Cerebellar nuclear complex (tissue), 1 donor: ENCODE data around the gene RPL38.
A peak's percentile ranks its signal among the peaks of the same experiment; 100 is the strongest.
"Not testable (repeated sequence)": the region's sequence is repeated elsewhere in the genome, so short reads cannot be mapped to it uniquely, and the experiment has no call there.

Experiments
- DNase-seq, 2 experiments: peaks; one replicate each; lab custom pipeline; 2025; lab: John Stamatoyannopoulos, UW

Gene RPL38

DNA sequence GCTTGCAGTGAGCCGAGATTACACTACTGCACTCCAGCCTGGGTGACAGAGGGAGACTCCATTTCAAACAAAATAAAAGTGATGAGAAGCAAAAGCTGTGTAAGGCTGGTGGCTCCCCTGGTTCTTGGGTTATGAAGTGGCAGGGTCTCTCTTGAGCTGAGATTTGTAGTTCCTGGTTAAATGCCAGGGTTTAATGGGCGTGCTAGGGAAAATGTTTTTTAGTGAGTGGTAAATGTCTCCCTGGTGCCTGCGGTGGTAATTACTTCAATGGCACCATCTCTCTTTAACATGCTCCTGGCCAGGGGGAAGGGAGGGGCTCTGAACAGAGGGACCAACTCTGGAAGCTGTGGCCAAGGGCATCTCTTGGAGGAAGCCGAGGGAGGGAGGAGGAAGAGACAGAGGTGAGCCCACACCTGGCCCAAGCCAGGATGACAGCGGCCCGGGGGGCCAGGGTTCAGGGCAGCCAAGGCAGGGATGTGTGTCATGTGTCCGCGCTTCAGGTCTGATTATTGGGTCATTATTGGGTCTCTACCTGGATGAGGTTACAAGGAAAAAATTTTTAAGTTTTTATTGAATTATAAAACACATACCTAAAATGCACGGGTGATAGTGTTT, 17.8 kb upstream of the RPL38 start:
- DNase-seq = no peak

DNA sequence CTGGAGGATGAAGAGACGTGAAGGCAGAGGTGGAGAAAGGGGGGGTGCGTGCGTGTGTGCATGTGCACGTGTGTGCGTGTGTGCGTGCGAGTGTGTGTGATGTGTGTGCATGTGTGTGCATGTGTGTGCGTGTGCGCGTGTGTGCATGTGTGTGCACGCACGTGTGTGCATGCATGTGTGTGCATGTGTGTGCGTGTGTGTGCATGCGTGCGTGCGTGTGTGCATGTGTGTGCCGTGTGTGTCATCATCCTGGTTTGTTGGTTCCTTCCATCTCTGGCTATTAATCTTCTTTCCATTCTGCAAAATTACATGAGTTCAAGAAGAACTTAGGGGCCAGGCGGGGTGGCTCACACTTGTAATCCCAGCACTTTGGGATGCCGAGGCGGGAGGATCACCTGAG, 17.0 kb upstream of the RPL38 start:
- no peak for DNase-seq

DNA sequence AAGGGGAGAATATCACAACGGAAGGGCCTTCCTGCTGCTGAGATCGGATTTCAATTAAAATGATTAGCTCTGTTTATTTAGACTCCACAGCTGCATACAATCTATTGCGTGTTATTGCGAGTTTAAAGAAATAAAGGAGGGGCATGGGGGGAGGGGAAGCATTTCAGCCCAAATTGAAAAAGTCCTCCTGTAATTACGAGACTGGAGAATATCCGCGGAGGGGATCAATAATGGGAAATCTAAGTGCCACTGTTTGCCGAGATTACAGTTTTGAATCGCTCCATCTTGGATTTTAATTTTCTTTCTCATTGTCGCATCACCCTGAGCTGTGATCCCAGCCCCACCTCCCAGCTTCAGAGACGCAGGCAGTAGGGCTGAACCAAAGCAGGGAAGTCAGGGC, 15.7 kb upstream of the RPL38 start:
- no peak for DNase-seq

DNA sequence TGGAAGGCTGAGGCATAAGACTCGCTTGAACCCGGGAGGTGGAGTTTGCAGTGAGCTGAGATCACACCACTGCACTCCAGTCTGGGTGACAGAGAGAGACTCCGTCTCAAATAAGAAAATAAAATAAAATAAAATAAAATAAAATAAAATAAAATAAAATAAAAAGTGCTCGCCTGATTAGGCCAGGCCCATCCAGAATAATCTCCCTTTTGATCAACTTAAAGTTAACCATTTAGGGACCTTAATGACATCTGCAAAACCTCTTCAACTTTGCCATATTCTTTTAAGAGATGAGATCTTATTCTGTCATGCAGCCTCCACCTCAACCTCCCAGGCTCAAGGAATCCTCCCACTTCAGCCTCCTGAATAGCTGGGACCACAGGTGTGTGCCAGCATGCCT, 14.8 kb upstream of the RPL38 start:
- DNase-seq = not testable (repeated sequence)

DNA sequence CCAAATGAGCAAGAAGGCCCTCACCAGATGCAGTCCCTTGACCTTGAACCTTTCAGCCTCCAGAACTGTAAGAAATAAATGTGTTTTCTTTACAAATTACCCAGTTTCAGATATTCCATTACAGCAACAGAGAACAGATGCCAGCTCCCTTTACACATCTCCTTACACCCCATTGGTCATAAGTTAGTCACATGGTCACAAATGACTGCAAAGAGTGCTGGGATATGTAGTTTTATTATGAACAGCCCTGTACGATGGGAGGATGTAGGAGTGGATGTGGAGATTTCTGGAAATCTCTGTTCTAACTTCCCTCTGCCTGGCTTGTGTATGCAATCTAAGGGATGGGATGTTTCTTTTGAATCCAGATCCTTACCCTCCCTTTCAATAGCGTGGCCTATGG, 13.3 kb upstream of the RPL38 start:
- DNase-seq = peak in 1 of 2 experiments; percentile 17

DNA sequence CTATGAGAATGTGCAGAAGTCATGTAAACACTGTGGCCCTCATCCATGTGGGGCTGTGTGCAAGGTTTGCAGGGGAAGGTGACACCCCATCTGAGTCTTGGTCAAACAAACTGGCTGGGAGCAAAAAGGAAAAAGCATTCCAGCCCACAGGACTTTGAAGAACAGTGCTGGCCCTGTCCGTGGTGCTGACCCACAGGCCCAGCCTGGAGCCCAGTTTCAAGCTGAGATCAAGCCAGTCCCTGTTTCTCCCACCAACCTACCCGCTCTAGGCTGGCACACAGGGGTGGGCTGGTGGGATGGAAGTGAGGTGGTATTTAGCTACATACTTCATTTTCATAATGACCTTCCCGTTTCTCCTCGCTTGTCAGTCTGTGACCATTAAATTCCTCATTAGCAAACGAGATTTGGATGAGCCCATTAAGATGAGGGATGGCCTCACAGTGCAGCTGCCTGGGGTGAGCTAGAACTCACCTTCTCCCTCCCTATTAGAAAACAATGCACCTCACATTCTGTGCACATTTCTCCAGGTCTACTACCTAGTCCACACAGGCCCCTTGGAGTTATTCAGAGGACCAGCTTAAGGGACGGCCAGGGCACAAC, 12.6 kb upstream of the RPL38 start:
- DNase-seq = no peak

DNA sequence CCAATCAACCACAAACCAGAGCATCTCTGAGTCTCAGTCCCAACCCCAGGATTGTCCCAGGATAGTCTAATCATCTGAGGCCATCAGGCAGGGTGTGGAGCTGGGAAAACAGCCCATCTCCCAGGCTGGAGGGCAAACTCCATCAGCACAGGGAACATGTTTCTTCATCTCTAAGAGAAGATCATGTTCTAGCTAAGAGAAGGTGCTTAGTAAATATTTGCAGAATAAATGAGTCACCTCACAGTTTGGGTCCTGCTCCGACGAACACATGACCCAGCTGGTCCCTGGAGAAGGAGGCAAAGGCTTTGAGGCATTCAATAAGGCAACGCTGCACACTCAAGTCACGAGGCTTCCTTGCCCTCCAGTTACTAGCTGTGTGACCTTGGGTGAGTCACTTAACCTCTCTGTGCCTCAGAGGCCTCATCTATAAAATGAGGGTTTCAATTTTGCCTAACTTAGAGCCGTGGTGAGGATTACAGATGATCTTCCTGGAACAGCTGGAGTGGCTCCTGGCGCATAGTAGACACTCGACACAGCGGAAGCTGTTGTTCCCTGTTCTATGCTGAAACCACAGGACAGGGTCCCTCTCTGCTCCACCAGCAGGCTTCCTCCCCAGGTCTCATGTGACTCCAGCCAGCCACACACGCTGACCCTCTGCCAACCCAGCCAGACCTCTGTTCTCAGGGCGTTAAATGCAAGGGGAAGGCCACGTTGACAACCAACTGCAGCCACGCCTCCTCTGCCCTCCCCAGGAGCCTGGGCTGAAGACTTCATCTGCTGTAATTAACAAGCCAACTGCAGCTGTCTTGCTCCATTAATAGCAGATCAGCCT, 10.3 kb upstream of the RPL38 start:
- DNase-seq = no peak

DNA sequence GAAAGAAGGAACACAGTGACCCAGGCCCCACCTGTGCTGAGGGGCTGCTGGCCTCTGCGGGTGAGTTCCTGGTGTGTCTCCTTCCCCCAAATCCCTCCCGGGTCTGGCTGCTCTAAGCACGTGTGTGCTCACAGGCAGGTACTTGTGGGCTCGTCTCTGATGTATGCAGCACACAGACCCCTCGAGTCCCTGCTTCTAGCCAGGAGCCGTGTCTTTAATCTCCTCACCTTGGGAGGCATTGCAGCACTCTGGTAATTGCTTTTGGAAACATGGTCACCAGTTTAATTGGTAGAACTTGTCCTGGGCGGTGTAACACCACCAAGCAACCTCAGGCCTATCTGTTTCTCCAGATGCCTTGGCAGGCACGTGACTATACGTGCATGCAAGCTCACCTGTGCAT, 8.8 kb upstream of the RPL38 start:
- no peak for DNase-seq

DNA sequence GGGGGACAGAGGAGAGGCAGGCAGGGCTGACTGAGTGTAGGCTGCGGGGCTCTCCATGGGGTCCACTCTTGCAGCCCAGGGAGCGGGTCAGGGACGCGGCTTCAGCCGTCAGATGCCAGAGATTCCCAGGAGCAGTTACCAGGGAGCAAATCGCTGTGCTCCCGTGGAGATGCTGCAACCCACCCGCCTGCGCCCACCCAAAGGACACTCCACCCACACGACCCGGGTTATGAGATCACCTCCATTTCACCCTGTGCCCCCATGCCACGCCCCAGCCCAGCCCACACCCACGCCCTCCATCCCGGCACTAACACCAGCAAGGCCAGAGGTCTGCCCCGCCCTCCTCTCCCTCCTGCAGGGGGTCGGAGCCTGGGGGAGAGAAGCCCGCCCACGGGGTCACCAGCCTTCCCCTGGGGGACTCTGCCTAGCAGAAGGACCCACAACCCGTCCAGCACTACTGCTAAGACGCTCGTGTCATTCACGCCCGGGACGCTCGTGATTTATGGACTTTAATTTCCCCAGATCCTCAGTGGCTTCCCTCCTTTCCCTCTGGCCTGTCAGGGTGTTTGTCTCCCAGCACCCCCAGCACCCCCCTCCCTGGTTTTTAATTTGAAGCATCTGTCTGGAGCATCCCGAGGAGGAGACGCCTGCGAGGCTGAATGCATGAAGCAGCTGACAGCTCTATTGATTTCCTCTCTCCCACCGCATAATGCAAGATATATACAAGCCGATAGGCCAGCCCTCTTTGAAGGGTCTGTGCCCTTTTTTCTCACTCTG, 6.7 kb upstream of the RPL38 start:
- no peak for DNase-seq

DNA sequence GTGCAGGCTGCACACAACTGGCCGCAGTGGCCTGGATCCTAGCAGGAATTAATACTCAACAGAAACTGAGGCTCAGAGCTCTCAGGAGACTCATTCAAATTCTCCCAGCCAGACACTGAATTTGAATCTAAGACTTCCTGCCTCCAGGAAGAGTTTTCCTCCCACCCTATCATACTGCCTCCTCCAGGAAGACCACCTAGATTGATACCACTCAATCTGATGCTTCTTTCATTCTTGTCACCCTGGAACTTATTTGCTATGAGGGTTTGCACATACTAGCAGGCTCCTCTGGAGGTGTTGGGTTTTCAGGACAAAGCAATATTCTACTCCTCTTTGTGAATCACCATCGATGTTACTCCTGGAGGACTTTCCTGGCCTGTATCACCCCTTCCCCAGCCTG, 5.7 kb upstream of the RPL38 start:
- no peak for DNase-seq

DNA sequence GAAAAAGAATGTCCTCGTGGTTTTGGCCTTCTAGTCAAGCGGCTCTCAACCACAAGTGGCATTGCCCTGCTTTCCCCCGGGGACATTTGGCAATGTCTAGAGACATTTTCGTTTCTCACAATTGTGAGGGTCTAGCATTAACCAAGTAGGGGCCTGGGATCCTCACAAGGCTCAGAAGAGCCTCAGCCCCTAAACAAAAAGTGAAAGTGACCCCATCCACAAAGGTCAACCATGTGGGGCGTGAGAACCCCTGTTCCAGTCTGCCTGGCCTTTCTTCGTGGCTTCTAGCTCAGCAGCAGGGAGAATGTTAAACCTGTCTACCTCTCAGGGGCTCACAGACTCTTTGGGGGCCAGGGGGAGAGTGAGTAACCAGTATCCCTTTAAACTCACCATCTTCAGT, 4.8 kb upstream of the RPL38 start:
- no peak for DNase-seq

DNA sequence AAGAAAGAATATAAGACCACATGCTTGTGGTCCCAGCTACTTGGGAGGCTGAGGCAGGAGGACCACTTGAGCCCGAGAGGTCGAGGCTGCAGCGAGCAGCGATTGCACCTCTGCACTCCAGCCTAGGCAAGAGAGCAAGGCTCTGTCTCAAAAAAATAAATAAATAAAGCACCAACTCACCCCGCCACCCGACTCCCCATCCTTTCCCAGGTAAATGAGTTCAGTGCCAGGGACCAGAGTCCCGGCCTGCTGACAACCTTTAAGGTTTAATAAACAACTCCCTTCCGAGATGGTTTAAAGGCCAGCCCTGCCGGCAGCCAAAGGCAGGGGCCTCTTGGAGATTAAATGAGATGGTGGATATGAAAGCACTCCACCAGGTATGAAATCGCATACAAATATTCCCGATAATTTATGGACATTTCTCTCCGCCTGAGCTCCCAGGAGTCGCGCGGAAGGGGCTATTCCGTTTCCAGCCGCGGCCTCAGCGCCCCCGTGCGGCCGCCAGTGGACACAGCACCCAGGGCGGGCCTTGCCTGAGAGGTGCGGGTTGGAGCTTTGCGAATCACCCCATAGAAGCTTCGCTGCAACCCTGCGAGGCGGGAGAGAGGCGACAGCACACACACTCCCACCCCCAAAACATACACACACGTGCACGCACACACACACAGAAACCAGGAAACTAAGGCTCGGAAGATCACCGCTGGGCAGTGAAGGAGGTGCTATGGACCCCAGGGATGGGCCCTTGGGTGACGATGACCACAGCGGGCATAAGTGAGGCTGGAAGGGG, 4.0 kb upstream of the RPL38 start:
- no peak for DNase-seq

DNA sequence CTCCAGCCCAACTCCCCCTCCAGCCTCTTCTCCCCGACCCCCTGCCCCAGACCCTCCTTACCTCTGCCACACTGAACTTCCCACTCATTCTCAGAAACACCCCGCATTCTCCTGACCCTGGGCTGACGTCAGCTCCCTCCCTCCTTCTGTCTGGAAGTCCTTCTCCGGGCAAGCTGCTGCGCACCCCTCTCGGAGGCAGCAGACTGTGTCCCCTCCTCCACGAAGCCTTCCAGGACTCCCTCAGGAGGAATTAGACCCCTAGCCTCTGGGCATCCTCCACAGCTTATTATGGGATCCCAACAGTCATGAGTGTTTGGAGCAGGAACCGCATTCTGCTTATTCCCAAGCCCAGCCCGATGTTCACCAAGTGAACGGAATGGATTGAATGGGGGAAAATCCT, 3.4 kb upstream of the RPL38 start:
- no peak for DNase-seq

DNA sequence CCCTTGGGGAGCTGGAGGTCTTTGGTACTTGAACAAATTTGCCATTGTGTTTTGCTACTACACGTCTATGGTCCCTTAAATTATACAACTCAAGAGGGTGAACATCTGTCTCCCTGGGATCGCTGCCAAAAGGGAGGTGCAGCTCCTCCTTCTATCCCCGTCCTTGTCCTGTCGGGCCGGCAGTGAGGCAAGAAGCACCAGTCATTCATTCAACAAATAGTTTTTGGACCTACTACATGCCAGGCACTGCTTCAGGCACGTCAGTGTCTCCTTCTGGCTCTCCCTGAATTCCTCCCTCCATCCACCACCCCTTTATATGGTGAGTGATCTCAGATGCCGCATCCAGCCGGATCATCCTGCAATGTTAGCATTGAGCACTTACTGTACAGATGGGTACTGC, 2.2 kb upstream of the RPL38 start:
- no peak for DNase-seq

DNA sequence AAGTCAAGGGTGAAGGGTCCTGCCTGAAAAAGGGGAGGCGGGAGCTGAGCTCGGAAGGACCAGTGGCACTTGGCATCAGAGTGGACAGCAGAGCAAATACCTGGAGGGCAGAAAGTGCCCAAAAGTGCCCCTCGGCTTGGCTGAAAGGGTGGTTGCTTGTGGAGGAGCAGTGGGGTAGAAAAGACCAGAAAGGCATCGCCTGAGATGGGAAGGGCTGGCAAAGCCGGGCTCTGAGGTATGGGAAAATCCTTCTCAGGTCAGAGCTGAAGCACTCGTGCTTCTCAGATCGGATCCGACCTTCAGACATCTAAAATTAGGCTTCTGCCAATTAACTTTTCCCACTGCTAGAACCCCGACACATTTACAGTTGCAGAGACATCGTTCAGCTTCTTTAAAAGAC, 1.5 kb upstream of the RPL38 start:
- no peak for DNase-seq

DNA sequence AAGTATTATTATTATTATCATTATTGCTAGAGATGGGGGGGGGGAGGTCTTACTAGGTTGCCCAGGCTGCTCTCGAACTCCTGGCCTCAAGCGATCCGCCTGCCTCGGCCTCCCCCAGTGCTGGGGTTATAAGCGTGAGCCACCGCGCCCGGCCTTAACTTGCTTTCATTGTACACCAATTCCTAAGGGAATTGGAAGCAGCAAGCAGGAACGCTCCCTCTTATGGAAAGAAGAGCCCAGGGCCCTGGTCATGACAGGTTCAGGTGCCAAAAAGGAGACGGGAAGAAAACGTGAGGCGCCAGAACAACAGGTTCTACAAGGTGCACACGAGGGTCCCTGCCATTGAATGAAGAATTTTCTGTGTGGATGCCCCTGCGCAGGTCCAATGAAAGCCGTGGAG, 540 bp upstream of the RPL38 start:
- no peak for DNase-seq

DNA sequence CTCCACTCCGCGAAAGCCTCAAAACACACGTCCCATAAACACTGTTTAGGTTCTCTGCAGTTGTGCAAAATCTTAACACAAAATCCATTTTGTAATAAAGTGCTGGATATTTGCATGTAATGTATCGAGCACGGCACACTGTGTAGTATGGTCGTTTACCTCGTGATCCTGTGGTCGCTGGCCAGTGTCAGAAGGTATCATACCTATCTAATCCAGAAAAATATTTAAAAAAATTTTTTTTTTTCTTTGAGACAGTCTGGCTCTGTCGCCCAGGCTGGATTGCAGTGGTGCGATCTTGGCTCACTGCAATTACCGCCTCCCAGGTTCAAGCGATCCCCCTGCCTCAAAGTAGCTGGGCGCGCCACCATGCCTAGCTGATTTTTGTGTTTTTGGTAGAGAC, 996 bp downstream of the RPL38 start:
- DNase-seq = no peak

DNA sequence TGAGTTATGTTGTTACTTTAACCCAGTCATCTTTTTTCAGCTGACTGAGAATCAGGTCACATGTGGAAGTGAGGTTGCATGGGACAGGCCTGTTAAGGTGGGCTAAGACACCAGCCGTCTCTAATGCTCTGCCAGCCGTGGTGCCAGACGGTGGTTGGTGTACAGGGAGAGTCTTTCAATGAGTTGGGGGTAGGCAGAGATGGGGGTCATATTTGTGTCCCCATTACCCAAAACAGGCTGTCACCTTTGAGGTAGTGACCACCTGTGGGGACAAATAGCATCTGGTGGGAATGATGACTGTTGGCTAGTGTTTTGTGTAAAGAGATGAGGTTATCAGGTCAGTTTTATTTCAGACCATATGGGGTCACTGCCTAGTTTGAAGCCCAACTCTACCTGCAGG, 1.8 kb downstream of the RPL38 start:
- DNase-seq = no peak

DNA sequence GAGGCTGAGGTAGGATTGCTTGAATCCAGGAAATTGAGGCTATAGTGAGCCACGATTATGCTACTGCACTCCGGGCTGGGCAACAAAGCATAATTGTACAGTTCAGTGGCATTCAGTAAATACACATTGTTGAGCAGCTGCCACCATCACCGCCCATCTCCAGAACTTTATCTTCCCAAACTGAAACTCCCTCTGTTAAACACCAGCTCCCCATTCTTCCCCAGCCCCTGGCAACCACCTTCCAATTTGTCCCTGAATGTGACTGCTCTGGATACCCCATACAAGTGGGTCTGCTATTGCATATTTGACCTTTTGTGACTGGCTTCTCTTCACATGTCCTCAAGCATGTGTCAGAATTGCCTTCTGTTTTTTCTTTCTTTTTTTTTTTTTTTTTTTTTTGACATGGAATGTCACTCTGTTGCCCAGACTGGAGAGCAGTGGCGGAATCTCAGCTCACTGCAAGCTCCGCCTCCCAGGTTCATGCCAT, 2.9 kb downstream of the RPL38 start:
- no peak for DNase-seq

DNA sequence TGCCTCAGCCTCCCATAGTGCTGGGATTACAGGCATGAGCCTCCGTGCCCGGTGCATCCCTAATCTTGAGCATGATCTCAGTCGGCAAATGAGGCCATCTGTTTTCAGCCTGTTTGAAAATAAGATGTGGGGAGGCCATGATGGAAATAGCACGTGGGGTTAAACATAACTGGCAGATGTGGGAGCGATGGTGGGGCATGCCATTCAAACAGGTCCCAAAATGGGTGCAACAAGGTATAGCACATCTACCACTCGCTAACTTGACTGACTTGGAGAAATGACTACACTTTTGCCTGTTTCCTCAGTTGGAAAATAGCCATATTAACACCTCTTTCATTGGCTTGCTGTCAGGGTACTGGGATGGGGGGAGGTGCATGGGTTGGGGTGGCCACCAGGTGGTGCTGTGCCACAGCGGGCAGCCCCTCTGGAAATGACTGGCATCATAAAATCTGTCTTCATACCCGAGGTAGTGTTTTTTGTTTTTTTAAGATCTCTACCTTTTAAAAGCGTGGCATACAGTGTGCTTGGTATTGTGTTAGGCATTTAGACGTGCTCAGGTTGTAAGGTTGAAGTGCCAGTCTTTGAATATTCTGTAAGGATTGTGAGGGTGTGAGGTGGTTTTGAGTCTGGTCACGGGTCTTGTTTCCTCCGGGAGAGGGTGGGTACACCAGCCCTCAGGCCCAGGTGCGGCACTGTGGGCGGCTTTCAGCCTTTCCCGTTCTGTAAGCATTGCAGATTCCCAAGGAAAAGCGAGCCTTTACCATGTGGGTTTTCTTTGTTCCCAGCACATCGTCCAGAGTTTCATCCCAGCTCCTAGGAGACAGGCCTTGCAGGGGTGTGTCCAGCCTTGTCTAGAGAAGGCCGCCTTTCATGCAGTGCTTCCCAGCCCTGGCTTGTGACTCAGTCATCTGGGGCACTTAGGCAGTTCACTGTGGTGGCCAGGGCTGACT, 7.0 kb downstream of the RPL38 start:
- no peak for DNase-seq
